Small intestine (tissue), 7 donors: ENCODE data around the gene OXCT1. TPM values are rescaled to one million over a fixed set of nuclear protein-coding genes. Genes with fewer than 3 reads are reported as not detected.

Experiments
- DNase-seq, 2 donors: peaks; one replicate each; pipeline versions ENCODE4 v3.0.0 to v3.0.0-alpha.2; 2013
- FAIRE-seq: peaks from 2 replicates; lab custom pipeline; 2012; peaks lifted over from hg19 to GRCh38; lab: Jason Lieb, UNC
- H3K27ac ChIP-seq, 3 donors: one replicate each; pipeline ENCODE4 v1.5.1; 2013; ENCODE audit warnings: low read length in 2 of 3, mild to moderate bottlenecking in 2 of 3, control low read depth in 1 of 3, inconsistent platforms in 1 of 3, low read depth in 1 of 3, moderate library complexity in 1 of 3
- H3K27me3 ChIP-seq, 3 donors: one replicate each; pipeline ENCODE4 v1.6.1; 2013; ENCODE audit warnings: low read length in 3 of 3, inconsistent platforms in 1 of 3; ENCODE audit not compliant: control insufficient read depth in 3 of 3, insufficient read depth in 3 of 3
- H3K36me3 ChIP-seq, 3 donors: one replicate each; pipeline ENCODE4 v1.6.1; 2013; ENCODE audit warnings: low read length in 3 of 3, inconsistent platforms in 1 of 3, low read depth in 1 of 3, mild to moderate bottlenecking in 1 of 3, moderate library complexity in 1 of 3; ENCODE audit not compliant: control insufficient read depth in 3 of 3, insufficient read depth in 2 of 3
- H3K4me1 ChIP-seq, 3 donors: one replicate each; pipeline ENCODE4 v1.6.1; 2013; ENCODE audit warnings: low read length in 2 of 3, inconsistent platforms in 1 of 3, low read depth in 1 of 3, mild to moderate bottlenecking in 1 of 3, moderate library complexity in 1 of 3; ENCODE audit not compliant: control insufficient read depth in 3 of 3, insufficient read depth in 2 of 3
- H3K4me3 ChIP-seq, 3 donors: one replicate each; pipeline ENCODE4 v1.5.1; 2013; ENCODE audit warnings: low read length in 3 of 3, control low read depth in 1 of 3, inconsistent platforms in 1 of 3, low read depth in 1 of 3, mild to moderate bottlenecking in 1 of 3, moderate library complexity in 1 of 3
- H3K9me3 ChIP-seq, 2 donors: one replicate each; pipeline ENCODE4 v1.6.1; 2013; ENCODE audit warnings: low read depth in 1 of 2, low read length in 1 of 2; ENCODE audit not compliant: control insufficient read depth in 2 of 2, insufficient read depth in 1 of 2
- WGBS, 3 donors: extraction: QIAGEN DNeasy Blood & Tissue Kit; methylation state at CpG; one replicate each; pipeline ENCODE4 v1.1.7; 2013; 5-methylcytosine and 5-hydroxymethylcytosine counted together
- polyA plus RNA-seq, 4 donors: library from polyadenylated mRNA; stranded (reverse) in 3 of 4; unstranded in 1 of 4; fragments of 200-250 nt in 3 of 4; fragments of 120-200 nt in 1 of 4; gene quantifications; one replicate each; pipeline versions ENCODE4 v1.2.1 to v1.2.3, GENCODE V29; 2013
- donor health status: healthy with polysubstance abuse.
- donor health status: control.
- donor health status: control.
- donor health status: Bipolar disorder and iron deficiency.
- donor health status: healthy.

OXCT1 gene
- polyA plus RNA-seq, 4 donors = 2.9 to 29.8 (median 11.2) TPM

- no peak for DNase-seq
- Histone ChIP-seq H3K4me3 (no peak overlapping the region), H3K36me3 (peaks cover 0 to 2% (median 2%) of the 10 kb centered on the region in 3 donors), H3K27ac (no peak overlapping the region), H3K27me3 (no peaks in the 10 kb centered on the region), H3K9me3 (no peaks in the 10 kb centered on the region), H3K4me1 (no peaks in the 10 kb centered on the region)
- FAIRE-seq = no peak
- WGBS, 3 donors = 81 to 87% (median 85%) methylated on average over 2 of the region's 2 CpGs
These were observed 93.8 kb downstream of the OXCT1 start for GRCh38 chr5:41776435-41776834.

GRCh38 chr5:41773799-41774198, 96.4 kb downstream of the OXCT1 start:
- no peaks in the 10 kb centered on the region for H3K9me3 ChIP-seq
- H3K36me3 ChIP-seq = peaks cover 0 to 2% (median 2%) of the 10 kb centered on the region in 3 donors
- no peak overlapping the region for H3K27ac ChIP-seq
- no peaks in the 10 kb centered on the region for H3K27me3 ChIP-seq
- FAIRE-seq = no peak
- no peak for DNase-seq
- H3K4me1 ChIP-seq = no peaks in the 10 kb centered on the region
- 86 to 97% (median 96%) methylated on average over 1 of the region's 1 CpG for WGBS, 3 donors
- H3K4me3 ChIP-seq = no peak overlapping the region

DNA sequence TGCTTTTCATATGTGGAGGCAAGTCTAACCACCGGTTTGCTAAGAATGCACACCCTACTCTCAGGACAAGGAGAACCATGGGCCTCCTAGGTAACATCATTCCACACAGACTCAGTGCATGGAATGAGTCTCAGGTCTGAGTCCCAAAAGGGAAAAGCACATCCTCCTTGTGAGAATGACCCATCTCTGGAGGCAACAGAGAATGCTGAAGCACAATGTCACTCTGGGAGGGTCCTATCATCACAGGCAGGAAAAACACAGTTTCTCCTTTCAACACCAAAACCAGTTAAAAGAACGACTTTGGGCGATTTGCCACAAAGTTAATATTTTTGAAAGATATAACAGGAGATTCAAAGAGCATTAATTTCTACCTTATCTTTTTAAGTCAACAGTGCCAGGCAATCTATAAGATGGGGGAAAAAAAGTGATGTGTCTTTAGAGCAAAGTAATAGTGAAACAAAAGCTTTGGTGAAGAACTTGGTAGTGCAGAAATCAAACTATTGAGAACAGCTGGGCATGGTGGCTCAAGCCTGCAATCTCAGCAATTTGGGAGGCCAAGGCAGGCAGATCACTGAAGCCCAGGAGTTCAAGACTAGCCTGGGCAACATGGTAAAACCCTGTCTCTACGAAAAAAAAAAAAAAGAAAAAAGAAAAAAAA, 97.3 kb downstream of the OXCT1 start:
- no peaks in the 10 kb centered on the region for H3K9me3 ChIP-seq
- H3K4me3 ChIP-seq = no peak overlapping the region
- no peaks in the 10 kb centered on the region for H3K4me1 ChIP-seq
- DNase-seq (no peak), FAIRE-seq (no peak)
- H3K27ac ChIP-seq = no peak overlapping the region
- H3K36me3 ChIP-seq = peaks cover 0 to 2% (median 0%) of the 10 kb centered on the region in 3 donors
- no peaks in the 10 kb centered on the region for H3K27me3 ChIP-seq
- 66 to 83% (median 76%) methylated on average over 4 of the region's 4 CpGs for WGBS, 3 donors

DNA sequence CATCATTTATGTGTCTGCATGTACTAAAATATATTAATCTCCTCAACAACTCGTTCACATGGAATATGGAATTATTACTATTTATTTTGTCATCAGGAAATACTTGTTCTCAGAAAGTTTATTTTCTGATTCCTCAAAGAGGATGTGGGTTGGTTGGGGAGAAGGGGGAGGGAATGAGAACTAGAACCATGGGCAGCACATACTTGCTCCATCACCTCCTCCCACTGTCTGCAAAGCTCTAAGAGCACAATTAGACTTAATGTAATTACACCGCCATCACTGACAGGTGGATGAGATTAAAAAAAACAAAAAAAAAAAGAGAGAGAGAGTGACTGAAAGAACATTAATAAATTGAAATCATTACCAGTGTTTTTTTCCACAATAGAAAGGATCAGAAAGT, 98.2 kb downstream of the OXCT1 start:
- Histone ChIP-seq H3K36me3 (peaks cover 0 to 2% (median 0%) of the 10 kb centered on the region in 3 donors), H3K4me1 (no peaks in the 10 kb centered on the region), H3K27ac (no peak overlapping the region), H3K27me3 (no peaks in the 10 kb centered on the region), H3K9me3 (no peaks in the 10 kb centered on the region), H3K4me3 (no peak overlapping the region)
- 78 to 89% (median 87%) methylated on average over 2 of the region's 2 CpGs for WGBS, 3 donors
- DNase-seq (no peak), FAIRE-seq (no peak)

DNA sequence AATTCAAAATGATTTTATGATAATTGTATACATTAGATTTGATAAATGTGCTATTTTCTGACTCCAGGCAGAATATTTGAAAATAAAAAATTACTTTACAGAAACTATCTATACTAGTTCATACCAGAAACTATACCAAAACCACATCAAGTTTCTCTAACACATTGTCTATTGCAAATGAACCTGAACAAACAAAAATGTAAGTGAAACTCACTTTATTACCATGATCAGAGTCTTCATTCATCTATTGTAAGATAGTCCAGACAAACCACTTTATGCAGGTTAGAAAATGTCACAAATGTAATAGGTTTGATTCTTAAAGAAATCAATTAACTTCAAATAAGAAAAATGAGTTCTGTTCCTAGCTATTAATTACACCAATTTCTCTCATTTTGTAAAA, 99.4 kb downstream of the OXCT1 start:
- Histone ChIP-seq H3K4me3 (no peak overlapping the region), H3K27me3 (no peaks in the 10 kb centered on the region), H3K4me1 (no peaks in the 10 kb centered on the region), H3K36me3 (peaks cover 0 to 2% (median 0%) of the 10 kb centered on the region in 3 donors), H3K9me3 (no peaks in the 10 kb centered on the region), H3K27ac (no peak overlapping the region)
- DNase-seq (no peak), FAIRE-seq (no peak)

- Histone ChIP-seq H3K9me3 (no peaks in the 10 kb centered on the region), H3K27me3 (no peaks in the 10 kb centered on the region), H3K4me3 (no peak overlapping the region), H3K27ac (no peak overlapping the region), H3K36me3 (peaks cover 0 to 2% (median 0%) of the 10 kb centered on the region in 3 donors), H3K4me1 (no peaks in the 10 kb centered on the region)
- DNase-seq (no peak), FAIRE-seq (no peak)
- WGBS, 3 donors = 95 to 99% (median 98%) methylated on average over 5 of the region's 5 CpGs
These were observed 101.5 kb downstream of the OXCT1 start for GRCh38 chr5:41768692-41769091.

GRCh38 chr5:41764650-41765049, 105.6 kb downstream of the OXCT1 start:
- Histone ChIP-seq H3K36me3 (no peaks in the 10 kb centered on the region), H3K27me3 (no peaks in the 10 kb centered on the region), H3K9me3 (no peaks in the 10 kb centered on the region), H3K27ac (no peak overlapping the region), H3K4me3 (no peak overlapping the region), H3K4me1 (no peaks in the 10 kb centered on the region)
- DNase-seq (no peak), FAIRE-seq (no peak)

DNA sequence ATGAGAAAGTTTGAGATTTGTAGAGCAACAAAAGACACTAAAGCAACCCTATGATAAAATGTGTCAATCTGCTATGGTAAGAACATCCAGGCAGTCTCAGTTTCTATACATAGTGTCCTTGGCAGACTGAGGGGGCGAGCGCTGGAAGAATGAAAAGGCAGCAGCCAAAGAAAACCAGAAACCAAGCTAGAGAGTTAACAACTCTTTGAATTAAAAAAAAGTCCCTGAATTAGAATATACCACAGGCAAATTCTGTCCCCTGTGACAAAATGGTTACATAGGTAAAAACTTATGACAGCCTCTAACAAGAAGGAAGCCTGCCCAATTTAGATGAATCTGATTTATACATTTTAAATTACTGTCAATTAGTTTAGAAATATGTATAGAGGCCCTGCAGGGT, 106.7 kb downstream of the OXCT1 start:
- Histone ChIP-seq H3K4me1 (no peaks in the 10 kb centered on the region), H3K9me3 (no peaks in the 10 kb centered on the region), H3K4me3 (no peak overlapping the region), H3K27me3 (no peaks in the 10 kb centered on the region), H3K36me3 (no peaks in the 10 kb centered on the region), H3K27ac (no peak overlapping the region)
- WGBS, 3 donors = 87 to 100% (median 100%) methylated on average over 2 of the region's 2 CpGs
- FAIRE-seq (no peak), DNase-seq (no peak)

- no peaks in the 10 kb centered on the region for H3K27me3 ChIP-seq
- no peaks in the 10 kb centered on the region for H3K36me3 ChIP-seq
- H3K9me3 ChIP-seq = no peaks in the 10 kb centered on the region
- no peaks in the 10 kb centered on the region for H3K4me1 ChIP-seq
- FAIRE-seq = no peak
- DNase-seq = no peak
- no peak overlapping the region for H3K4me3 ChIP-seq
- no peak overlapping the region for H3K27ac ChIP-seq
- WGBS, 3 donors = 62 to 88% (median 81%) methylated on average over 3 of the region's 3 CpGs
These were observed 107.1 kb downstream of the OXCT1 start for GRCh38 chr5:41763081-41763480.
